GM23338 (cell line): ENCODE data around the gene ANKRD17. TPM values are rescaled to one million over a fixed set of nuclear protein-coding genes. Genes with fewer than 3 reads are reported as not detected.
"Not testable (repeated sequence)": the region's sequence is repeated elsewhere in the genome, so short reads cannot be mapped to it uniquely, and the experiment has no call there.

Experiments used
- ATAC-seq: fragments of 200-7000 bp; cut with Tn5 transposase; 3 replicates; pipeline ENCODE4 v1.9.1; 2020
- DNase-seq: peaks from one replicate; pipeline ENCODE4 v3.0.0-alpha.2; 2015; ENCODE audit warnings: low spot score
- H2AFZ ChIP-seq: fragments of 200-600 bp; sonication (generic); 2 replicates; pipeline ENCODE4 v1.8.0; 2016; ENCODE audit warnings: antibody characterized with exemption, mild to moderate bottlenecking, moderate library complexity
- H3F3A ChIP-seq: fragments of 200-600 bp; sonication (generic); replicated peaks from 2 replicates; pipeline ENCODE4 v1.8.0; 2017; ENCODE audit warnings: antibody characterized with exemption, mixed run types, low read depth
- H3K27ac ChIP-seq: fragments of 200-600 bp; sonication (generic); 2 replicates; pipeline ENCODE4 v1.6.1; 2016; ENCODE audit warnings: low read depth
- H3K27me3 ChIP-seq: fragments of 200-600 bp; sonication (generic); 2 replicates; pipeline ENCODE4 v1.8.0; 2016; ENCODE audit warnings: mild to moderate bottlenecking, mixed run types, moderate library complexity; ENCODE audit not compliant: insufficient read depth
- H3K36me3 ChIP-seq: fragments of 200-600 bp; sonication (generic); 2 replicates; pipeline ENCODE4 v1.8.0; 2016; ENCODE audit warnings: mild to moderate bottlenecking; ENCODE audit not compliant: insufficient read depth
- H3K4me1 ChIP-seq: fragments of 200-600 bp; sonication (generic); 2 replicates; pipeline ENCODE4 v1.8.0; 2016; ENCODE audit warnings: mild to moderate bottlenecking, moderate library complexity; ENCODE audit not compliant: insufficient read depth
- H3K4me2 ChIP-seq: fragments of 200-600 bp; sonication (generic); 2 replicates; pipeline ENCODE4 v1.7.1; 2017; ENCODE audit warnings: mixed run types
- H3K4me3 ChIP-seq: fragments of 200-600 bp; sonication (generic); 2 replicates; pipeline ENCODE4 v1.6.1; 2016; ENCODE audit warnings: mixed run types
- H3K79me2 ChIP-seq: fragments of 200-600 bp; sonication (generic); replicated peaks from 2 replicates; pipeline ENCODE4 v1.8.0; 2017; ENCODE audit warnings: mild to moderate bottlenecking; ENCODE audit not compliant: insufficient read depth
- H3K9me2 ChIP-seq: fragments of 200-600 bp; sonication (generic); 2 replicates; pipeline ENCODE4 v1.8.0; 2017; ENCODE audit not compliant: insufficient read depth
- H4K20me1 ChIP-seq: fragments of 200-600 bp; sonication (generic); replicated peaks from 2 replicates; pipeline ENCODE4 v1.8.0; 2017; ENCODE audit warnings: mild to moderate bottlenecking; ENCODE audit not compliant: insufficient read depth
- H3K27ac Mint-ChIP-seq: 2 replicates; pipeline ENCODE4 v1.8.0; 2020; ENCODE audit warnings: inconsistent platforms, mild to moderate bottlenecking, moderate library complexity, mixed read lengths
- H3K27me3 Mint-ChIP-seq: 3 replicates; pipeline ENCODE4 v1.8.0; 2022; ENCODE audit warnings: low read depth, mild to moderate bottlenecking, moderate library complexity, mixed read lengths, inconsistent platforms; ENCODE audit not compliant: insufficient read depth, poor library complexity
- H3K36me3 Mint-ChIP-seq: 3 replicates; pipeline ENCODE4 v1.8.0; 2021; ENCODE audit warnings: low read depth, mild to moderate bottlenecking, inconsistent platforms, moderate library complexity, mixed read lengths
- H3K4me1 Mint-ChIP-seq: 3 replicates; pipeline ENCODE4 v1.8.0; 2020; ENCODE audit warnings: mild to moderate bottlenecking, inconsistent platforms, mixed read lengths
- H3K4me3 Mint-ChIP-seq: 3 replicates; pipeline ENCODE4 v1.8.0; 2021; ENCODE audit warnings: moderate library complexity, mild to moderate bottlenecking, inconsistent platforms, mixed read lengths
- H3K9me3 Mint-ChIP-seq: 3 replicates; pipeline ENCODE4 v1.8.0; 2020; ENCODE audit warnings: moderate library complexity, mild to moderate bottlenecking, inconsistent platforms, mixed read lengths
- CREB1 ChIP-seq: fragments of 250-450 bp; sonication (Bioruptor Pico); IDR thresholded peaks from 2 replicates; pipeline ENCODE4 v1.5.0; 2020; ENCODE audit warnings: low read depth, mild to moderate bottlenecking, moderate library complexity
- ETS1 ChIP-seq: IDR thresholded peaks from 2 replicates; pipeline ENCODE4 v1.6.1; 2016; ENCODE audit warnings: antibody characterized with exemption
- EZH2 ChIP-seq: fragments of 200-600 bp; sonication (generic); IDR thresholded peaks from one replicate; pipeline ENCODE4 v1.8.0; 2017; ENCODE audit warnings: antibody characterized with exemption, mild to moderate bottlenecking, low read depth; ENCODE audit not compliant: unreplicated experiment
- ZNF114 ChIP-seq: fragments of 250-450 bp; sonication (Bioruptor Pico); IDR thresholded peaks from 2 replicates; pipeline ENCODE4 v1.5.0; 2020; ENCODE audit warnings: mild to moderate bottlenecking, moderate library complexity
- polyA plus RNA-seq: library from polyadenylated mRNA; unstranded; fragments of >200 nt; fragmentation: Nextera tagmentation; extraction: Ambion mirVana; gene quantifications from 2 replicates; pipeline ENCODE4 v1.2.1, GENCODE V29; 2016
- total RNA-seq: library from RNA; depleted of rRNA; stranded (reverse); fragments of >200 nt; shearing (Covaris generic); gene quantifications from 2 replicates; pipeline ENCODE4 v1.2.3, GENCODE V29; 2014
- TF ChIP-seq, protein P1 (sequence below), 2 experiments: fragments of 200-600 bp in 1 of 2; sonication (generic) in 1 of 2; conservative IDR thresholded peaks; 2 replicates each; pipeline versions ENCODE4 v1.5.1 to v1.6.1; 2016 to 2017; ENCODE audit warnings: antibody characterized with exemption in 2 of 2, low read depth in 2 of 2, mild to moderate bottlenecking in 2 of 2, moderate library complexity in 1 of 2
- TF ChIP-seq, protein P2 (sequence below): IDR thresholded peaks from one replicate; pipeline ENCODE4 v1.6.1; 2018; ENCODE audit warnings: antibody characterized with exemption; ENCODE audit not compliant: unreplicated experiment

Gene ANKRD17
- total and polyA plus RNA-seq, 2 experiments from 2014 or later, result 41.9 to 85.3 TPM

GRCh38 chr4:73257234-73257633, 1.4 kb downstream of the ANKRD17 start:
- no peaks in the 10 kb centered on the region; the same call in 2 of the 3 replicates for H3K9me3 Mint-ChIP-seq

DNA sequence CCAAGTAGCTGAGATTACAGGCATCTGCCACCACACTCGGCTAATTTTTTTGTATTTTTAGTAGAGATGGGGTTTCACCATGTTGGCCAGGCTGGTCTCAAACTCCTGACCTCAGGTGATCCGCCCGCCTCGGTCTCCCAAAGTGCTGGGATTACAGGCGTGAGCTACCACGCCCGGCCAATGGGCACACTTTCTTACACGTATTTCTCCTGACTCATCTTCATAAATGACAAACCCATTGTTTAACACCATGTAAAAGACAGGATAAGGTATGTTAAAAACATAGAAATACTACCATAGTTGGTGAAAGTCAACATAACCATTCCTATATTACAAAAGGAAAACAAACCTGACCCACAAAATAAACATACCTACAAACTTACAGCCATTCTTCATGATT, 2.8 kb downstream of the ANKRD17 start:
- Mint-ChIP-seq H3K36me3 (peaks cover 35% of the 10 kb centered on the region), H3K27me3 (peaks cover 13% of the 10 kb centered on the region), H3K4me1 (peaks cover 25% of the 10 kb centered on the region), H3K4me3 (peak overlapping the region; percentile 95)
- not testable (repeated sequence) for H3K27me3 ChIP-seq, H2AFZ ChIP-seq, DNase-seq, H3F3A ChIP-seq, H3K27ac Mint-ChIP-seq, H3K9me2 ChIP-seq, H3K27ac ChIP-seq, H3K36me3 ChIP-seq, H3K9me3 Mint-ChIP-seq, ATAC-seq
- Histone ChIP-seq H3K4me3 (peak overlapping the region; percentile 82; the same call in 1 of the 2 replicates), H3K4me1 (peaks cover 20% of the 10 kb centered on the region), H3K4me2 (peak overlapping the region; percentile 94; the same call in 1 of the 2 replicates), H3K79me2 (peaks cover 90% of the 10 kb centered on the region), H4K20me1 (peaks cover 39% of the 10 kb centered on the region)

More at GRCh38 chr4:73257234-73257633, 1.4 kb downstream of the ANKRD17 start:
- Mint-ChIP-seq H3K27me3 (peaks cover 13% of the 10 kb centered on the region), H3K27ac (peak overlapping the region; percentile 99), H3K4me1 (peaks cover 20% of the 10 kb centered on the region), H3K4me3 (peak overlapping the region; percentile 95), H3K36me3 (peaks cover 35% of the 10 kb centered on the region)
- H3K4me3 ChIP-seq, result peak overlapping the region; percentile 82
- peak; percentile 13 for ATAC-seq
- peaks cover 32% of the 10 kb centered on the region for H4K20me1 ChIP-seq
- H3K4me2 ChIP-seq, result peak overlapping the region; percentile 94
- TF ChIP-seq, protein P1, sequence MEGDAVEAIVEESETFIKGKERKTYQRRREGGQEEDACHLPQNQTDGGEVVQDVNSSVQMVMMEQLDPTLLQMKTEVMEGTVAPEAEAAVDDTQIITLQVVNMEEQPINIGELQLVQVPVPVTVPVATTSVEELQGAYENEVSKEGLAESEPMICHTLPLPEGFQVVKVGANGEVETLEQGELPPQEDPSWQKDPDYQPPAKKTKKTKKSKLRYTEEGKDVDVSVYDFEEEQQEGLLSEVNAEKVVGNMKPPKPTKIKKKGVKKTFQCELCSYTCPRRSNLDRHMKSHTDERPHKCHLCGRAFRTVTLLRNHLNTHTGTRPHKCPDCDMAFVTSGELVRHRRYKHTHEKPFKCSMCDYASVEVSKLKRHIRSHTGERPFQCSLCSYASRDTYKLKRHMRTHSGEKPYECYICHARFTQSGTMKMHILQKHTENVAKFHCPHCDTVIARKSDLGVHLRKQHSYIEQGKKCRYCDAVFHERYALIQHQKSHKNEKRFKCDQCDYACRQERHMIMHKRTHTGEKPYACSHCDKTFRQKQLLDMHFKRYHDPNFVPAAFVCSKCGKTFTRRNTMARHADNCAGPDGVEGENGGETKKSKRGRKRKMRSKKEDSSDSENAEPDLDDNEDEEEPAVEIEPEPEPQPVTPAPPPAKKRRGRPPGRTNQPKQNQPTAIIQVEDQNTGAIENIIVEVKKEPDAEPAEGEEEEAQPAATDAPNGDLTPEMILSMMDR (conservative IDR thresholded peaks at IDR 0.05; ENCODE audit: low read depth in 2 of 2), result peak; percentile 58 to 71
- TF ChIP-seq ZNF114 (CRISPR knock-in tag) (no peak), EZH2 (no peak), ETS1 (no peak), CREB1 (CRISPR knock-in tag) (no peak)
- TF ChIP-seq, protein P2, sequence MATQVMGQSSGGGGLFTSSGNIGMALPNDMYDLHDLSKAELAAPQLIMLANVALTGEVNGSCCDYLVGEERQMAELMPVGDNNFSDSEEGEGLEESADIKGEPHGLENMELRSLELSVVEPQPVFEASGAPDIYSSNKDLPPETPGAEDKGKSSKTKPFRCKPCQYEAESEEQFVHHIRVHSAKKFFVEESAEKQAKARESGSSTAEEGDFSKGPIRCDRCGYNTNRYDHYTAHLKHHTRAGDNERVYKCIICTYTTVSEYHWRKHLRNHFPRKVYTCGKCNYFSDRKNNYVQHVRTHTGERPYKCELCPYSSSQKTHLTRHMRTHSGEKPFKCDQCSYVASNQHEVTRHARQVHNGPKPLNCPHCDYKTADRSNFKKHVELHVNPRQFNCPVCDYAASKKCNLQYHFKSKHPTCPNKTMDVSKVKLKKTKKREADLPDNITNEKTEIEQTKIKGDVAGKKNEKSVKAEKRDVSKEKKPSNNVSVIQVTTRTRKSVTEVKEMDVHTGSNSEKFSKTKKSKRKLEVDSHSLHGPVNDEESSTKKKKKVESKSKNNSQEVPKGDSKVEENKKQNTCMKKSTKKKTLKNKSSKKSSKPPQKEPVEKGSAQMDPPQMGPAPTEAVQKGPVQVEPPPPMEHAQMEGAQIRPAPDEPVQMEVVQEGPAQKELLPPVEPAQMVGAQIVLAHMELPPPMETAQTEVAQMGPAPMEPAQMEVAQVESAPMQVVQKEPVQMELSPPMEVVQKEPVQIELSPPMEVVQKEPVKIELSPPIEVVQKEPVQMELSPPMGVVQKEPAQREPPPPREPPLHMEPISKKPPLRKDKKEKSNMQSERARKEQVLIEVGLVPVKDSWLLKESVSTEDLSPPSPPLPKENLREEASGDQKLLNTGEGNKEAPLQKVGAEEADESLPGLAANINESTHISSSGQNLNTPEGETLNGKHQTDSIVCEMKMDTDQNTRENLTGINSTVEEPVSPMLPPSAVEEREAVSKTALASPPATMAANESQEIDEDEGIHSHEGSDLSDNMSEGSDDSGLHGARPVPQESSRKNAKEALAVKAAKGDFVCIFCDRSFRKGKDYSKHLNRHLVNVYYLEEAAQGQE, result no peak
- no peaks in the 10 kb centered on the region for H3K9me2 ChIP-seq
- no peak overlapping the region for H2AFZ ChIP-seq
- peak; percentile 68 for DNase-seq
- no peaks in the 10 kb centered on the region; the same call in 1 of the 2 replicates for H3F3A ChIP-seq
- H3K36me3 ChIP-seq, result no peaks in the 10 kb centered on the region; the same call in 1 of the 2 replicates
- peaks cover 88% of the 10 kb centered on the region for H3K79me2 ChIP-seq
- H3K27ac ChIP-seq, result no peak overlapping the region
- H3K27me3 ChIP-seq, result no peaks in the 10 kb centered on the region
- peaks cover 16% of the 10 kb centered on the region for H3K4me1 ChIP-seq
